ENCODE data around the gene TMEM238. TPM values are rescaled to one million over a fixed set of nuclear protein-coding genes. Genes with fewer than 3 reads are reported as not detected.

Gene TMEM238
- polyA plus RNA-seq, 3 donors from 2014 or later: 1.0 TPM; not detected in 2

- peak within 1 kb of the TSS; percentile 75 to 90 (median 81) for H3K4me3 Mint-ChIP-seq
- H3K9me3 Mint-ChIP-seq: no peaks in the 10 kb centered on the region
- H3K4me1 Mint-ChIP-seq: peaks cover 17% of the 10 kb centered on the region in 2 donors
- peaks cover 4 to 16% (median 11%) of the 10 kb centered on the region in 3 donors for H3K27me3 Mint-ChIP-seq (ENCODE audit: low read depth in 3 of 3)
- H3K36me3 Mint-ChIP-seq: no peaks in the 10 kb centered on the region
- no peak for DNase-seq
- peak within 1 kb of the TSS in 3 of 6 donors; percentile 62 to 82 (median 62) for H3K27ac Mint-ChIP-seq
Measured at GRCh38 chr19:55354698-55355212, 29.3 kb downstream of the TMEM238 start, which contains the start of gene COX6B2. Gene COX6B2, minus strand, starts transcription at chr19:55354719. Its CDS starts 198 bp downstream, at chr19:55354521.

- DNase-seq: peak; percentile 61 to 78 (median 68)
- peaks cover 4 to 16% (median 13%) of the 10 kb centered on the region in 3 donors for H3K27me3 Mint-ChIP-seq (ENCODE audit: low read depth in 3 of 3)
- no peaks in the 10 kb centered on the region for H3K36me3 Mint-ChIP-seq
- H3K27ac Mint-ChIP-seq: peak overlapping the region in 3 of 6 donors; percentile 62 to 82 (median 62)
- peak overlapping the region; percentile 75 to 90 (median 81) for H3K4me3 Mint-ChIP-seq
- no peaks in the 10 kb centered on the region for H3K9me3 Mint-ChIP-seq
- H3K4me1 Mint-ChIP-seq: peaks cover 17% of the 10 kb centered on the region in 2 donors
Measured at GRCh38 chr19:55353803-55354697, 30.0 kb downstream of the TMEM238 start.

- DNase-seq: no peak
- peaks cover 17% of the 10 kb centered on the region in 2 donors for H3K4me1 Mint-ChIP-seq
- H3K4me3 Mint-ChIP-seq: peak overlapping the region; percentile 75 to 90 (median 81)
- peak overlapping the region in 1 of 6 donors; percentile 27 for H3K27ac Mint-ChIP-seq
- H3K27me3 Mint-ChIP-seq (ENCODE audit: low read depth in 3 of 3): peaks cover 4 to 16% (median 13%) of the 10 kb centered on the region in 3 donors
- no peaks in the 10 kb centered on the region for H3K36me3 Mint-ChIP-seq
- H3K9me3 Mint-ChIP-seq: no peaks in the 10 kb centered on the region
Measured at GRCh38 chr19:55353356-55353802, 30.7 kb downstream of the TMEM238 start.

GRCh38 chr19:55352549-55353145 lies 31.4 kb downstream of the TMEM238 start:
- H3K4me1 Mint-ChIP-seq: peaks cover 17% of the 10 kb centered on the region in 2 donors
- H3K36me3 Mint-ChIP-seq: no peaks in the 10 kb centered on the region
- peaks cover 4 to 16% (median 11%) of the 10 kb centered on the region in 3 donors for H3K27me3 Mint-ChIP-seq (ENCODE audit: low read depth in 3 of 3)
- H3K9me3 Mint-ChIP-seq: no peaks in the 10 kb centered on the region
- DNase-seq: no peak
- peak overlapping the region in 2 of 6 donors; percentile 27 to 49 for H3K27ac Mint-ChIP-seq
- peak overlapping the region; percentile 27 to 81 (median 75) for H3K4me3 Mint-ChIP-seq

GRCh38 chr19:55352040-55352439 lies 32.1 kb downstream of the TMEM238 start:
- peak overlapping the region in 1 of 5 donors; percentile 33 for H3K4me3 Mint-ChIP-seq
- peaks cover 4 to 15% (median 11%) of the 10 kb centered on the region in 3 donors for H3K27me3 Mint-ChIP-seq (ENCODE audit: low read depth in 3 of 3)
- DNase-seq: no peak
- peaks cover 17% of the 10 kb centered on the region in 2 donors for H3K4me1 Mint-ChIP-seq
- no peaks in the 10 kb centered on the region for H3K36me3 Mint-ChIP-seq
- H3K27ac Mint-ChIP-seq: peak overlapping the region in 1 of 6 donors; percentile 20
- no peaks in the 10 kb centered on the region for H3K9me3 Mint-ChIP-seq

GRCh38 chr19:55350620-55351315 lies 33.3 kb downstream of the TMEM238 start:
- Mint-ChIP-seq H3K4me1 (peaks cover 17% of the 10 kb centered on the region in 2 donors), H3K9me3 (no peaks in the 10 kb centered on the region), H3K27me3 (ENCODE audit: low read depth in 3 of 3) (peaks cover 4 to 13% (median 11%) of the 10 kb centered on the region in 3 donors), H3K4me3 (no peak overlapping the region), H3K36me3 (no peaks in the 10 kb centered on the region), H3K27ac (peak overlapping the region in 1 of 6 donors; percentile 64)
- no peak for DNase-seq

GRCh38 chr19:55348317-55349034 lies 35.6 kb downstream of the TMEM238 start:
- Mint-ChIP-seq H3K27me3 (ENCODE audit: low read depth in 3 of 3) (peaks cover 4 to 16% (median 11%) of the 10 kb centered on the region in 3 donors), H3K4me1 (peaks cover 11 to 12% of the 10 kb centered on the region in 2 donors), H3K4me3 (no peak overlapping the region), H3K27ac (no peak overlapping the region), H3K36me3 (no peaks in the 10 kb centered on the region), H3K9me3 (no peaks in the 10 kb centered on the region)
- DNase-seq: no peak

GRCh38 chr19:55347442-55348009 lies 36.6 kb downstream of the TMEM238 start:
- Mint-ChIP-seq H3K9me3 (no peaks in the 10 kb centered on the region), H3K27ac (no peak overlapping the region), H3K4me1 (peaks cover 2 to 3% of the 10 kb centered on the region in 2 donors), H3K27me3 (ENCODE audit: low read depth in 3 of 3) (peaks cover 2 to 12% (median 4%) of the 10 kb centered on the region in 3 donors), H3K4me3 (no peak overlapping the region), H3K36me3 (no peaks in the 10 kb centered on the region)
- no peak for DNase-seq

- Mint-ChIP-seq H3K9me3 (no peaks in the 10 kb centered on the region), H3K27me3 (ENCODE audit: low read depth in 3 of 3) (peaks cover 2 to 10% (median 2%) of the 10 kb centered on the region in 3 donors)
Measured at GRCh38 chr19:55346725-55347441, 37.2 kb downstream of the TMEM238 start.

GRCh38 chr19:55345818-55346724 lies 38.0 kb downstream of the TMEM238 start:
- Mint-ChIP-seq H3K9me3 (no peaks in the 10 kb centered on the region), H3K27me3 (ENCODE audit: low read depth in 3 of 3) (peaks cover 0 to 7% (median 2%) of the 10 kb centered on the region in 3 donors), H3K4me1 (peaks cover 6 to 7% of the 10 kb centered on the region in 2 donors), H3K36me3 (no peaks in the 10 kb centered on the region), H3K27ac (no peak overlapping the region), H3K4me3 (no peak overlapping the region)
- DNase-seq: no peak

More at GRCh38 chr19:55346725-55347441, 37.2 kb downstream of the TMEM238 start:
- no peak overlapping the region for H3K27ac Mint-ChIP-seq
- peaks cover 0 to 2% of the 10 kb centered on the region in 2 donors for H3K4me1 Mint-ChIP-seq
- H3K36me3 Mint-ChIP-seq: no peaks in the 10 kb centered on the region
- H3K4me3 Mint-ChIP-seq: no peak overlapping the region
- DNase-seq: no peak

- H3K9me3 Mint-ChIP-seq: no peaks in the 10 kb centered on the region
- H3K27ac Mint-ChIP-seq: no peak overlapping the region
- H3K4me1 Mint-ChIP-seq: peaks cover 13 to 15% of the 10 kb centered on the region in 2 donors
- no peak for DNase-seq
- H3K27me3 Mint-ChIP-seq (ENCODE audit: low read depth in 3 of 3): peaks cover 0 to 7% (median 2%) of the 10 kb centered on the region in 3 donors
- no peaks in the 10 kb centered on the region for H3K36me3 Mint-ChIP-seq
- H3K4me3 Mint-ChIP-seq: no peak overlapping the region
Measured at GRCh38 chr19:55345101-55345817, 38.8 kb downstream of the TMEM238 start.

All from immature natural killer cell (primary cell).